Esophagus squamous epithelium (tissue), 4 donors: Measurements from ENCODE around the gene ATP10D.
A peak's percentile ranks its signal among the peaks of the same experiment; 100 is the strongest.

ENCODE experiments used
- CTCF ChIP-seq, 6 experiments: fragments of 450-650 bp in 4 of 6; fragments of 200-600 bp in 2 of 6; sonication (generic) in 2 of 6; IDR thresholded peaks; one replicate each; pipeline ENCODE4 v1.5.1; 2016 to 2019; ENCODE audit warnings: antibody characterized with exemption in 6 of 6, mild to moderate bottlenecking in 4 of 6, moderate library complexity in 4 of 6
- POLR2A ChIP-seq, 4 donors: fragments of 450-650 bp; IDR thresholded peaks; one replicate each; pipeline ENCODE4 v1.6.1; 2017; ENCODE audit warnings: antibody characterized with exemption in 4 of 4, mild to moderate bottlenecking in 4 of 4, moderate library complexity in 3 of 4

GRCh38 chr4:47463235-47463956, 21.7 kb upstream of the ATP10D start, which contains the start of gene COMMD8:
- peak in 5 of 6 experiments; percentile 30 to 57 (median 40) for TF ChIP-seq CTCF (IDR thresholded peaks at IDR 0.05)
- TF ChIP-seq POLR2A (IDR thresholded peaks at IDR 0.05): peak in 3 of 4 donors; percentile 27 to 63 (median 59)
